GM12892 (cell line): Measurements from ENCODE around the gene ZNF521.

Experiments used
- POLR2A ChIP-seq: IDR thresholded peaks from 2 replicates; pipeline ENCODE4 v1.6.1; 2011; ENCODE audit warnings: low read depth, low read length, control low read depth
- POLR2AphosphoS5 ChIP-seq: IDR thresholded peaks from 2 replicates; pipeline ENCODE4 v1.6.1; 2011; ENCODE audit warnings: low read depth, low read length, control low read depth
- TAF1 ChIP-seq: IDR thresholded peaks from 2 replicates; pipeline ENCODE4 v1.6.1; 2011; ENCODE audit warnings: low read depth, mild to moderate bottlenecking, control low read depth, low read length, borderline replicate concordance

DNA sequence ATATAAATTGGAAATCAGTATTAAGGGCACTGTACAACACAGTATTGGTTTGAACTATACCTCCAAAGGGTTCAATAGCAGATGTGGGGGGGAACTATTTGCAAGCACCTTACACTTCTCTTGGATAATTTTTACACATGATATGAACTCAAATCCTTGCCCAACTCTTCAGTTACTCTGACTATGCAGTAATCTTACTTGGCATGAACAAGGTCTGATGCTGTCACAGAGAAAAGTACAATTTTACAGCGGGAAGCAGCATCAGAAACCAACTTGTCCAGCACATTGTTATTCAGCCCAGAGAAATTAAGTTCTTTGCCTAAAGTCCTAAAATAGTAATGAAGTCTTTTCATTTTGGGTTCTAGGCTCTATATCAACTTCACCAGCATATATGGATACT, 98.2 kb downstream of the ZNF521 start:
- TF ChIP-seq POLR2A (no peak), POLR2AphosphoS5 (no peak), TAF1 (no peak)
